Body of pancreas (tissue), 4 donors: Measurements from ENCODE around the gene DMBT1. TPM values are rescaled to one million over a fixed set of nuclear protein-coding genes. Genes with fewer than 3 reads are reported as not detected.
"Not testable (repeated sequence)": the region's sequence is repeated elsewhere in the genome, so short reads cannot be mapped to it uniquely, and the experiment has no call there.

Source experiments
- ATAC-seq: fragments of 150-250 bp; one replicate; pipeline ENCODE4 v1.9.1; 2016
- DNase-seq, 4 donors: peaks; one replicate each; pipeline ENCODE4 v3.0.0-alpha.2; 2019
- H3K27ac ChIP-seq, 4 donors: fragments of 200-600 bp; sonication (generic); 1 replicate in 3 of 4; 2 replicates in 1 of 4; pipeline versions ENCODE4 v1.5.1 to v1.6.1; 2016 to 2019; ENCODE audit warnings: mild to moderate bottlenecking in 1 of 4, mixed read lengths in 1 of 4, moderate library complexity in 1 of 4
- H3K27me3 ChIP-seq, 2 donors: fragments of 200-600 bp; sonication (generic); one replicate each; pipeline ENCODE4 v1.6.0; 2016; ENCODE audit warnings: mild to moderate bottlenecking in 1 of 2
- H3K36me3 ChIP-seq, 2 donors: fragments of 200-600 bp; sonication (generic); replicated peaks in 1 of 2; 2 replicates each; pipeline ENCODE4 v1.5.1; 2016; ENCODE audit warnings: low read depth in 2 of 2; ENCODE audit not compliant: insufficient read depth in 1 of 2
- H3K4me1 ChIP-seq: fragments of 200-600 bp; sonication (generic); one replicate; pipeline ENCODE4 v1.6.0; 2016
- H3K4me3 ChIP-seq, 2 donors: fragments of 200-600 bp; sonication (generic); 1 replicate in 1 of 2; 2 replicates in 1 of 2; pipeline ENCODE4 v1.5.1; 2016 to 2019
- H3K9me3 ChIP-seq, 3 donors: fragments of 200-600 bp; sonication (generic); 1 replicate in 2 of 3; 2 replicates in 1 of 3; pipeline ENCODE4 v1.5.1; 2016
- POLR2A ChIP-seq, 3 donors: fragments of 450-650 bp; IDR thresholded peaks; one replicate each; pipeline ENCODE4 v1.6.1; 2016; ENCODE audit warnings: antibody characterized with exemption in 3 of 3, mild to moderate bottlenecking in 2 of 3
- WGBS, 2 donors: methylation state at CpG; one replicate each; pipeline ENCODE4 v1.1.5; 2017; 5-methylcytosine and 5-hydroxymethylcytosine counted together
- intact Hi-C: fragments of 100-400 bp; cut with DNase I; formaldehyde crosslinking; loops from one replicate; pipeline ENCODE4 v1.15.1; 2023
- total RNA-seq, 2 donors: library from RNA; depleted of rRNA; stranded (reverse); fragments of >200 nt; gene quantifications; one replicate each; pipeline ENCODE4 v1.1.0, GENCODE V29; 2016
- TF ChIP-seq, protein P1 (sequence below), 7 experiments: fragments of 450-650 bp in 4 of 7; fragments of 200-600 bp in 3 of 7; sonication (generic) in 3 of 7; IDR thresholded peaks; one replicate each; pipeline ENCODE4 v1.5.1; 2016 to 2019; ENCODE audit warnings: antibody characterized with exemption in 7 of 7

Gene DMBT1
- total RNA-seq, 2 donors from 2014 or later = 0.26 to 0.33 TPM

DNA sequence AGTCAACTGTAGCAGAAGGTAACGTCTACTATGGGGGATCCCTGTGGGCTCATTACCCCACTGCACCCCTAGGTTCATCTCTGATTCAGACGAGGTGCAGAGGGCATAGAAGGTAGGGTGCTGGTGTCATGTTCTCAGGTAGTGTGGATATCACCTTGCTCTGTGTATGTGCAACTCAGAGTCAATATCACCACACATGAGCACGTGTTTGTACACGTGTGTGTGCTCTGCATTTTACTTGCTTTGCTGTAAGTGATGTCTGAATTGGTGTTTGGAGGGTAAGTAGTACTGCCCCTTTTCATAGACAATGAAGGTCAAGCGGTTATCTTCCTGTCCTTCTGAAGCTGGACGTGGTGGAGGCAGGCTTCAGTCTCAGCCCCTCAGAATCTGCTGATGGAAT is 10.4 kb downstream of the DMBT1 start:
- Histone ChIP-seq H3K27ac (no peak overlapping the region), H3K9me3 (peaks cover 0 to 14% (median 0%) of the 10 kb centered on the region in 3 donors), H3K4me1 (no peaks in the 10 kb centered on the region), H3K36me3 (no peaks in the 10 kb centered on the region), H3K4me3 (no peak overlapping the region), H3K27me3 (no peaks in the 10 kb centered on the region)
- DNase-seq (no peak), ATAC-seq (no peak)
- WGBS, 2 donors = 59% methylated on average over 6 of the region's 6 CpGs
- intact Hi-C loops = no loop called here
- TF ChIP-seq, protein P1, sequence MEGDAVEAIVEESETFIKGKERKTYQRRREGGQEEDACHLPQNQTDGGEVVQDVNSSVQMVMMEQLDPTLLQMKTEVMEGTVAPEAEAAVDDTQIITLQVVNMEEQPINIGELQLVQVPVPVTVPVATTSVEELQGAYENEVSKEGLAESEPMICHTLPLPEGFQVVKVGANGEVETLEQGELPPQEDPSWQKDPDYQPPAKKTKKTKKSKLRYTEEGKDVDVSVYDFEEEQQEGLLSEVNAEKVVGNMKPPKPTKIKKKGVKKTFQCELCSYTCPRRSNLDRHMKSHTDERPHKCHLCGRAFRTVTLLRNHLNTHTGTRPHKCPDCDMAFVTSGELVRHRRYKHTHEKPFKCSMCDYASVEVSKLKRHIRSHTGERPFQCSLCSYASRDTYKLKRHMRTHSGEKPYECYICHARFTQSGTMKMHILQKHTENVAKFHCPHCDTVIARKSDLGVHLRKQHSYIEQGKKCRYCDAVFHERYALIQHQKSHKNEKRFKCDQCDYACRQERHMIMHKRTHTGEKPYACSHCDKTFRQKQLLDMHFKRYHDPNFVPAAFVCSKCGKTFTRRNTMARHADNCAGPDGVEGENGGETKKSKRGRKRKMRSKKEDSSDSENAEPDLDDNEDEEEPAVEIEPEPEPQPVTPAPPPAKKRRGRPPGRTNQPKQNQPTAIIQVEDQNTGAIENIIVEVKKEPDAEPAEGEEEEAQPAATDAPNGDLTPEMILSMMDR (IDR thresholded peaks at IDR 0.05) = no peak
- no peak for TF ChIP-seq POLR2A (IDR thresholded peaks at IDR 0.05)

DNA sequence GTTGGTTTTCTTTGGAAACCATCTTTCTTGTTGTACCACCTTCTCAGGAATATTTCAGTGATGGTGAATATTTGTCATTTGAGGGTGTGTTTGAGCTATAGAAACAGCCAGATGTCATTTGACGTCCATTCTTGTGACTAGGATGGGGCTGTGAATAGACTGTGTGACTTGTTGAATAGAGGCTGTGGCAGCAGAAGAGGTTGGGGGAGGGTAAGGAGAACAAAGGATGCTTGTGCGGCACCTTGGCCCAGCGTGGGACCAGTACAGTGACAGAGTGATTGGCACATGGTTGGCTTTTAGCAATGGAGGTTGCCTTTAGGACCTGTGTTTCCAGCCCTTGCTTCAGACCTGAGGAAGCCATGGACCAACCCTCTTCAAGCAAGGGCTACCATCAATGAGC is 11.3 kb downstream of the DMBT1 start:
- no peak for DNase-seq
- intact Hi-C loops = no loop called here
- H3K4me1 ChIP-seq = no peaks in the 10 kb centered on the region
- WGBS, 2 donors = 73 to 89% methylated on average over 3 of the region's 3 CpGs
- no peaks in the 10 kb centered on the region for H3K36me3 ChIP-seq
- H3K9me3 ChIP-seq = peaks cover 0 to 14% (median 0%) of the 10 kb centered on the region in 3 donors
- TF ChIP-seq POLR2A (IDR thresholded peaks at IDR 0.05) = no peak
- TF ChIP-seq, protein P1 (IDR thresholded peaks at IDR 0.05) = no peak
- H3K27ac ChIP-seq = no peak overlapping the region
- H3K27me3 ChIP-seq = no peaks in the 10 kb centered on the region
- no peak for ATAC-seq
- H3K4me3 ChIP-seq = no peak overlapping the region

DNA sequence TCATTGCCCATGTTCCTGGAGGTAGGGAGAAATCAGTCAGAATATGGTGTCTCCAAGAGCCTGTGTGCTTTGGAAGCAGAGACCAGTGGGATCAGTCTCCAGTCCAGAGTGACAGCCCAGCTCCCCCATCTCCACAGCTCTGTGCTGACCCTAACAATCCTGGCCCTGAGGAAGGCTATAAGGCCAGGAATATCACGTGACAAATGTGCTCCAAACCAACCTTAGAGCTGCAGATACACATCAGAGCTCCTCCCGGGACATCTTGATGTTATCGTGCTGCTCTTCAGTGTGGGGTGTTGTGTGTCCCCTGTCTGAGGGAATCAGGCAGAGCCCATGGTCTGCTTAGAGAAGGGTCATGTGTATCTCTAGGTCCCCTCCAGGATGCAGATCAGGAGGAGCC is 15.2 kb downstream of the DMBT1 start:
- no peaks in the 10 kb centered on the region for H3K36me3 ChIP-seq
- intact Hi-C loops = no loop called here
- H3K4me3 ChIP-seq = no peak overlapping the region
- 58 to 82% methylated on average over 3 of the region's 3 CpGs for WGBS, 2 donors
- H3K9me3 ChIP-seq = peaks cover 0 to 14% (median 0%) of the 10 kb centered on the region in 3 donors
- TF ChIP-seq, protein P1 (IDR thresholded peaks at IDR 0.05) = no peak
- TF ChIP-seq POLR2A (IDR thresholded peaks at IDR 0.05) = no peak
- H3K27me3 ChIP-seq = no peaks in the 10 kb centered on the region
- no peak overlapping the region for H3K27ac ChIP-seq
- DNase-seq = no peak
- no peak for ATAC-seq
- H3K4me1 ChIP-seq = no peaks in the 10 kb centered on the region

DNA sequence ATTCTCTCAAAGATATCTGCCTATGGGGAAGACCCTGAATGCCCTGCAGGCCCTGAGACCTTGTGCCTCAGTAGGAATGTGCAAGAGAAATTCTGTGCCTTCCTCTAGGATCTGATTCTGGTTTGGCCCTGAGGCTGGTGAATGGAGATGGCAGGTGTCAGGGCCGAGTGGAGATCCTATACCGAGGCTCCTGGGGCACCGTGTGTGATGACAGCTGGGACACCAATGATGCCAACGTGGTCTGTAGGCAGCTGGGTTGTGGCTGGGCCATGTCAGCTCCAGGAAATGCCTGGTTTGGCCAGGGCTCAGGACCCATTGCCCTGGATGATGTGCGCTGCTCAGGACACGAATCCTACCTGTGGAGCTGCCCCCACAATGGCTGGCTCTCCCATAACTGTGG is 15.7 kb downstream of the DMBT1 start:
- TF ChIP-seq POLR2A (IDR thresholded peaks at IDR 0.05) = no peak
- TF ChIP-seq, protein P1 (IDR thresholded peaks at IDR 0.05) = no peak
- Histone ChIP-seq H3K4me3 (no peak overlapping the region), H3K27ac (no peak overlapping the region), H3K27me3 (no peaks in the 10 kb centered on the region), H3K4me1 (no peaks in the 10 kb centered on the region), H3K36me3 (no peaks in the 10 kb centered on the region), H3K9me3 (peaks cover 0 to 14% (median 0%) of the 10 kb centered on the region in 3 donors)
- no peak for DNase-seq
- ATAC-seq = no peak
- 83 to 88% methylated on average over 2 to 6 of the region's 6 CpGs for WGBS, 2 donors
- intact Hi-C loops = no loop called here

DNA sequence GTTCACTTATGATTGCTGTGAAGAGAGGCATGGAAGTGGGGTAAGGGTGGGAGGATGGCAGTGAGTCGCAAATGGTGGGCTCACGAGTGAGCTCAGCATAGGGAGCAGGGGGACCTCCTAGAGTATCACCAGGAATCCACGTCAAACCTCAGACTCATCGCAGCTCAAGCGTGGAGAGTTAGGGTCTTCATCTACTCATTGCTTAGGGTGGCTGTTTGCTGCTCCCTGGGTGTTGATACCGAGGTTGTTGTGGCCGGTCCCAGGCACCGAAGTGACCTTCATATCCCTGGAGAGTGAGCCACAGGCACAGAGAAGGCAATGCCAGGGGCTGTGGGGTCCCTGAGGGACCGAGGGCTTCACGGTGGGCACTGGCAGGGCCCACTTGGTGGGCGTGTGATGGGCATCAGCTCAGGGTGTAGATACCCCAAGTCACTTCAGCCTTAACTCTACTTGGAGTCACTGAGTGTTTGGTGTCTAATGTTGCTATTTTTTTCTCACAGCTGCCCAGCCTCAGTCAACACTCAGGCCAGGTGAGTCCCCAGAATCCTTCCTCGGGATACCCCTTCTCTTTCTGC is 16.8 kb downstream of the DMBT1 start:
- no peak overlapping the region for H3K4me3 ChIP-seq
- WGBS, 2 donors = 74 to 84% methylated on average over 7 to 12 of the region's 12 CpGs
- H3K4me1 ChIP-seq = no peaks in the 10 kb centered on the region
- peaks cover 0 to 14% (median 0%) of the 10 kb centered on the region in 3 donors for H3K9me3 ChIP-seq
- TF ChIP-seq, protein P1 (IDR thresholded peaks at IDR 0.05) = no peak
- TF ChIP-seq POLR2A (IDR thresholded peaks at IDR 0.05) = no peak
- DNase-seq (no peak), ATAC-seq (no peak)
- no peaks in the 10 kb centered on the region for H3K27me3 ChIP-seq
- H3K36me3 ChIP-seq = no peaks in the 10 kb centered on the region
- no peak overlapping the region for H3K27ac ChIP-seq
- intact Hi-C loops = no loop called here

DNA sequence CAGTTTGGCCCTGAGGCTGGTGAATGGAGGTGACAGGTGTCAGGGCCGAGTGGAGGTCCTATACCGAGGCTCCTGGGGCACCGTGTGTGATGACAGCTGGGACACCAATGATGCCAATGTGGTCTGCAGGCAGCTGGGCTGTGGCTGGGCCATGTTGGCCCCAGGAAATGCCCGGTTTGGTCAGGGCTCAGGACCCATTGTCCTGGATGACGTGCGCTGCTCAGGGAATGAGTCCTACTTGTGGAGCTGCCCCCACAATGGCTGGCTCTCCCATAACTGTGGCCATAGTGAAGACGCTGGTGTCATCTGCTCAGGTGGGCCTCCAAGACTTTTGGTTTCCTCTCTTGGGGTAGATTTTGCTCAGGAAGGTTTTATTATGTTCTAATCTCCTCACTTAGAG is 25.5 kb downstream of the DMBT1 start:
- H3K9me3 ChIP-seq, ATAC-seq, DNase-seq, intact Hi-C loops, H3K4me1 ChIP-seq, H3K36me3 ChIP-seq, H3K27me3 ChIP-seq, H3K4me3 ChIP-seq, H3K27ac ChIP-seq: not testable (repeated sequence)
- 84 to 85% methylated on average over 4 to 5 of the region's 7 CpGs for WGBS, 2 donors
